SK-N-SH (cell line): ENCODE measurements around the gene CD63. TPM values are rescaled to one million over a fixed set of nuclear protein-coding genes. Genes with fewer than 3 reads are reported as not detected.

Experiments
- ELF1 ChIP-seq: IDR thresholded peaks from 2 replicates; pipeline ENCODE4 v1.4.0; 2012
- EP300 ChIP-seq, 2 experiments: IDR thresholded peaks; 2 replicates each; pipeline versions ENCODE4 v1.4.0 to v1.6.1; 2012; ENCODE audit warnings: borderline replicate concordance in 1 of 2, low read depth in 1 of 2, low read length in 1 of 2
- FOSL2 ChIP-seq: IDR thresholded peaks from 2 replicates; pipeline ENCODE4 v1.4.0; 2012; ENCODE audit warnings: low read depth, mild to moderate bottlenecking, moderate library complexity, borderline replicate concordance
- FOXJ3 ChIP-seq: sonication (generic); formaldehyde crosslinking; IDR thresholded peaks from 2 replicates; pipeline ENCODE4 v1.5.1; 2020; ENCODE audit warnings: mild to moderate bottlenecking, missing genetic modification reagents
- JUND ChIP-seq: IDR thresholded peaks from 2 replicates; pipeline ENCODE4 v1.4.0; 2012
- MAX ChIP-seq: IDR thresholded peaks from 2 replicates; pipeline ENCODE4 v1.4.0; 2012; ENCODE audit warnings: low read depth
- MXI1 ChIP-seq: IDR thresholded peaks from 2 replicates; pipeline ENCODE4 v1.6.1; 2012; ENCODE audit warnings: mild to moderate bottlenecking, low read depth, low read length, improper control_type of control experiment
- PBX3 ChIP-seq: IDR thresholded peaks from 2 replicates; pipeline ENCODE4; 2012
- POLR2AphosphoS5 ChIP-seq: IDR thresholded peaks from 2 replicates; pipeline ENCODE4 v1.6.1; 2012; ENCODE audit warnings: low read depth, low read length
- RAD21 ChIP-seq: IDR thresholded peaks from 2 replicates; pipeline ENCODE4 v1.6.1; 2012; ENCODE audit warnings: mild to moderate bottlenecking, low read length
- RCOR1 ChIP-seq: fragments of 150-350 bp; IDR thresholded peaks from 2 replicates; pipeline ENCODE4 v1.6.1; 2017; ENCODE audit warnings: antibody characterized with exemption, low read length
- RFX5 ChIP-seq: IDR thresholded peaks from 2 replicates; pipeline ENCODE4 v1.6.1; 2012; ENCODE audit warnings: mild to moderate bottlenecking, improper control_type of control experiment, low read length
- SMC3 ChIP-seq: IDR thresholded peaks from 2 replicates; pipeline ENCODE4 v1.6.1; 2012; ENCODE audit warnings: low read depth, low read length, improper control_type of control experiment
- TAF1 ChIP-seq: IDR thresholded peaks from 2 replicates; pipeline ENCODE4 v1.6.1; 2012; ENCODE audit warnings: low read depth, mild to moderate bottlenecking, low read length, moderate library complexity, borderline replicate concordance
- TEAD4 ChIP-seq: IDR thresholded peaks from 2 replicates; pipeline ENCODE4 v1.4.0; 2012; ENCODE audit warnings: mild to moderate bottlenecking, borderline replicate concordance; ENCODE audit not compliant: insufficient read depth
- USF1 ChIP-seq: IDR thresholded peaks from 2 replicates; pipeline ENCODE4 v1.4.0; 2012; ENCODE audit warnings: low read depth, borderline replicate concordance
- YY1 ChIP-seq: IDR thresholded peaks from 2 replicates; pipeline ENCODE4 v1.4.0; 2012; ENCODE audit warnings: low read depth, mild to moderate bottlenecking
- polyA plus RNA-seq, 3 experiments: library from polyadenylated mRNA; depleted of rRNA; stranded (reverse); fragments of >200 nt; gene quantifications; 2 replicates each; pipeline ENCODE4 v1.2.3, GENCODE V29; 2012
- TF ChIP-seq, protein P1 (sequence below): IDR thresholded peaks from 2 replicates; pipeline ENCODE4 v1.6.1; 2012; ENCODE audit warnings: mild to moderate bottlenecking, low read depth, low read length, moderate library complexity
- TF ChIP-seq, protein P2 (sequence below): IDR thresholded peaks from 2 replicates; pipeline ENCODE4 v1.4.0; 2012; ENCODE audit warnings: low read depth, borderline replicate concordance

CD63 gene
- polyA plus RNA-seq, 1 of the 3 experiments (the other 2 are of a cell fraction), result 1,465 TPM

- TF ChIP-seq, protein P1, sequence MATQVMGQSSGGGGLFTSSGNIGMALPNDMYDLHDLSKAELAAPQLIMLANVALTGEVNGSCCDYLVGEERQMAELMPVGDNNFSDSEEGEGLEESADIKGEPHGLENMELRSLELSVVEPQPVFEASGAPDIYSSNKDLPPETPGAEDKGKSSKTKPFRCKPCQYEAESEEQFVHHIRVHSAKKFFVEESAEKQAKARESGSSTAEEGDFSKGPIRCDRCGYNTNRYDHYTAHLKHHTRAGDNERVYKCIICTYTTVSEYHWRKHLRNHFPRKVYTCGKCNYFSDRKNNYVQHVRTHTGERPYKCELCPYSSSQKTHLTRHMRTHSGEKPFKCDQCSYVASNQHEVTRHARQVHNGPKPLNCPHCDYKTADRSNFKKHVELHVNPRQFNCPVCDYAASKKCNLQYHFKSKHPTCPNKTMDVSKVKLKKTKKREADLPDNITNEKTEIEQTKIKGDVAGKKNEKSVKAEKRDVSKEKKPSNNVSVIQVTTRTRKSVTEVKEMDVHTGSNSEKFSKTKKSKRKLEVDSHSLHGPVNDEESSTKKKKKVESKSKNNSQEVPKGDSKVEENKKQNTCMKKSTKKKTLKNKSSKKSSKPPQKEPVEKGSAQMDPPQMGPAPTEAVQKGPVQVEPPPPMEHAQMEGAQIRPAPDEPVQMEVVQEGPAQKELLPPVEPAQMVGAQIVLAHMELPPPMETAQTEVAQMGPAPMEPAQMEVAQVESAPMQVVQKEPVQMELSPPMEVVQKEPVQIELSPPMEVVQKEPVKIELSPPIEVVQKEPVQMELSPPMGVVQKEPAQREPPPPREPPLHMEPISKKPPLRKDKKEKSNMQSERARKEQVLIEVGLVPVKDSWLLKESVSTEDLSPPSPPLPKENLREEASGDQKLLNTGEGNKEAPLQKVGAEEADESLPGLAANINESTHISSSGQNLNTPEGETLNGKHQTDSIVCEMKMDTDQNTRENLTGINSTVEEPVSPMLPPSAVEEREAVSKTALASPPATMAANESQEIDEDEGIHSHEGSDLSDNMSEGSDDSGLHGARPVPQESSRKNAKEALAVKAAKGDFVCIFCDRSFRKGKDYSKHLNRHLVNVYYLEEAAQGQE, result peak; percentile 54
- no peak for TF ChIP-seq FOSL2
- no peak for TF ChIP-seq RFX5
- TF ChIP-seq EP300 (IDR thresholded peaks at IDR 0.05; ENCODE audit: borderline replicate concordance in 1 of 2, low read depth in 1 of 2, low read length in 1 of 2), result peak in 1 of 2 experiments; percentile 56; a peak in 1 of 4 replicates
- TF ChIP-seq TEAD4, result no peak
- no peak for TF ChIP-seq JUND
- TF ChIP-seq RCOR1, result peak; percentile 79
- peak; percentile 60; the same call in 1 of the 2 replicates for TF ChIP-seq TAF1
- TF ChIP-seq RAD21, result no peak
- peak; percentile 100 for TF ChIP-seq USF1
- peak; percentile 20; the same call in 1 of the 2 replicates for TF ChIP-seq YY1
- TF ChIP-seq MXI1, result peak; percentile 72
- TF ChIP-seq POLR2AphosphoS5, result peak; percentile 27
- 0 out of 2 replicates have a peak, but pooled peaks have one; percentile 16 for TF ChIP-seq PBX3
- TF ChIP-seq MAX, result peak; percentile 90
- no peak; the same call in 1 of the 2 replicates for TF ChIP-seq FOXJ3 (CRISPR knock-in tag)
- no peak for TF ChIP-seq SMC3
- peak; percentile 84 for TF ChIP-seq ELF1
- TF ChIP-seq, protein P2, sequence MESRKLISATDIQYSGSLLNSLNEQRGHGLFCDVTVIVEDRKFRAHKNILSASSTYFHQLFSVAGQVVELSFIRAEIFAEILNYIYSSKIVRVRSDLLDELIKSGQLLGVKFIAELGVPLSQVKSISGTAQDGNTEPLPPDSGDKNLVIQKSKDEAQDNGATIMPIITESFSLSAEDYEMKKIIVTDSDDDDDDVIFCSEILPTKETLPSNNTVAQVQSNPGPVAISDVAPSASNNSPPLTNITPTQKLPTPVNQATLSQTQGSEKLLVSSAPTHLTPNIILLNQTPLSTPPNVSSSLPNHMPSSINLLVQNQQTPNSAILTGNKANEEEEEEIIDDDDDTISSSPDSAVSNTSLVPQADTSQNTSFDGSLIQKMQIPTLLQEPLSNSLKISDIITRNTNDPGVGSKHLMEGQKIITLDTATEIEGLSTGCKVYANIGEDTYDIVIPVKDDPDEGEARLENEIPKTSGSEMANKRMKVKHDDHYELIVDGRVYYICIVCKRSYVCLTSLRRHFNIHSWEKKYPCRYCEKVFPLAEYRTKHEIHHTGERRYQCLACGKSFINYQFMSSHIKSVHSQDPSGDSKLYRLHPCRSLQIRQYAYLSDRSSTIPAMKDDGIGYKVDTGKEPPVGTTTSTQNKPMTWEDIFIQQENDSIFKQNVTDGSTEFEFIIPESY, result no peak
These were observed 12.8 kb downstream of the CD63 start, which contains the start of gene BLOC1S1 (continued) for GRCh38 chr12:55715833-55716581.
